NCI-H2107 treated with DMSO at 0.1 percent for 48 hours (cell line): ENCODE data around the gene PRF1.
"Not testable (repeated sequence)": the region's sequence is repeated elsewhere in the genome, so short reads cannot be mapped to it uniquely, and the experiment has no call there.

Source experiments
- DNase-seq: peaks from one replicate; lab custom pipeline; 2025; ENCODE audit not compliant: unreplicated experiment; lab: John Stamatoyannopoulos, UW

PRF1 gene

DNA sequence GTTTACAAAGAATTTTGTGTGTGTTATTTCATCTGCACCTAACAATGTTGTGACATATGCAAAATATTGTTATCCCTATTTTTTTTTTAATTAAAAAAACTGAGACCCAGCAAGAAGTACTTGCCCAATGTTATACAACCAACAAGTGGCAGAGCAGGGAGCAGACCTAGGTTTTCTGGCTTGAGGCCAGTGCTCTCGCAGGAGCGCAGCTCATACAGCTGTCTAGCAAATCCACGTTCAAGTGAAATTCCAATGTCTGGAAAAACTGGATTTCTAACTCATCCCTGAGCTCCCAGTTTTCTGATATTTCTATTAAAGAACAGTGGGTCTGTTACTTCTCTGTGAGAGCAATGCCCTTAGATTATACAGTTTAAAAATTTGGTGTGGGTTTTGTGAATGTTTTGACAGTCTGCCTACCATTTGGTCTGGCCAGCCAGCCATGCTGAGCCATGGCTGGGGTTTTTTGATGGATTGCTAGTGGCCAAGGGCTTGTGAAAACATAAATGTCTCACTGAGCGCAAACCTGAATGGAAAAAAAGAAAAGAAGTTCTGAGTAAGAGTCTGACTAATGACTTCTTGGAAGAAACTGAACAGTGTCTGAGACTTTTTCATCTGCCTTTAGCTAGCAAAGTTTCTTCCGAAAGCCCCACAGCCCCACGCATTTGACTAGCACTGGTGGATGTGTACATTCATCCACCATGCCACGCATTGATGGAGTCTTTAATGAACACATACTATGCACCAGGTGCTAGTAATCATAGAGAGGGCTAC lies 15.4 kb upstream of the PRF1 start:
- DNase-seq: no peak

DNA sequence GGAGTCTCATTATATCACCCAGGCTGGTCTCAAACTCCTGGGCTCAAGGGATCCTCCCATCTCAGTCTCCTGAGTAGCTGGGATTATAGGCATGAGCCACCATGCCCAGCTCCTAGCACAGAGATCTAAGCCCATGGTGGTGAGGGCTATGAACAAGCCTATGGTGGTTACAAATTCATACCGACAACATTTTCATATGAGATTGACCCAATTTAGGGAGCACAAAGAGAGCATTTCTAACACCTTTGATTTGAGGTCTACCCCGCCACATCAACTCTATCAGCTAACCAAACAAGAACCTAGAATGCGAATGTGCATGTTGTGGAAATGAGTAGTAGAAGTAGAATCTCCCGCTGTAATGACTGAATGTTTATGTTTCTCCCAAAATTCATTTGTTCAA lies 14.2 kb upstream of the PRF1 start:
- no peak for DNase-seq

GRCh38 chr10:70615784-70616522 lies 13.4 kb upstream of the PRF1 start:
- no peak for DNase-seq

GRCh38 chr10:70615211-70615610 lies 12.7 kb upstream of the PRF1 start:
- no peak for DNase-seq

GRCh38 chr10:70614364-70614763 lies 11.8 kb upstream of the PRF1 start:
- not testable (repeated sequence) for DNase-seq

DNA sequence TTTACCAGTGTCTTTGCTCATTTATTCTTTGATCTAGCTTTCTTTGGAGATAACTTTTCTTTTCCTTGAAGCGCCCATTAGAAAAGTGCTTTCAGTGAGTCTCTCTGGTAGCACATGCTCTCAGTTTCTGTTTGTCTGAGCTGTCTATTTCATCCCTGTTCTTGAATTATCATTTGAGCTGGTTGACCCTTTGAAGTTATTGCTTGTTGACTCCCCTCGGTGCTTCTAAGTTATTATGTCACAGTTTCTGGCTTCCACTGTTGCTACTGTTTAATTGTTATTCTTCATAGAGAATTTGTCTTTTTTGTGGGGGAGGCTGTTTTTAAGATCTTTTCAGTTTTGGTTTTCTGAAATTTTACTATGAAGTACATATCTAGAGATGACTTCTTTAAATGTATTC lies 11.4 kb upstream of the PRF1 start:
- DNase-seq: no peak

- no peak for DNase-seq
Observed at GRCh38 chr10:70607936-70608335, 5.4 kb upstream of the PRF1 start.

DNA sequence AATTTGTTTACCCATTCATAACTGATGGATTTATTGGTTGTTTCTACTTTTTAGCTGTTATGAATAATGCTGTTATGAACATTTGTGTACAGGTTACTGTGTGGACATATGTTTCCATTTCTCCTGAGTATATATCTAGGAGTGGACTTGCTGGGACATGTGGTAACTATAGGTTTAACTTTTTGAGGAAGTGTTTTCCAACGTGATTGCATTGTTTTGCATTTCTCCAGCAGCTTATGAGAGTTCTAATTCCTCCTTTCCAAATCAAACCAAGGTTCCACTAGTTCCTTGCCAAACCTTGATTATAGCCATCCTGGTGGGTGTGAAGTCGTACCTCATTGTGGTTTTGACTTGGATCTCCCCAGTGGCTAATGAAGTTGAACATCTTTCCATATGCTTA lies 2.6 kb upstream of the PRF1 start:
- no peak for DNase-seq

GRCh38 chr10:70604106-70604505 lies 1.6 kb upstream of the PRF1 start:
- no peak for DNase-seq

- no peak for DNase-seq
Observed at GRCh38 chr10:70603449-70603801, 884 bp upstream of the PRF1 start.

DNA sequence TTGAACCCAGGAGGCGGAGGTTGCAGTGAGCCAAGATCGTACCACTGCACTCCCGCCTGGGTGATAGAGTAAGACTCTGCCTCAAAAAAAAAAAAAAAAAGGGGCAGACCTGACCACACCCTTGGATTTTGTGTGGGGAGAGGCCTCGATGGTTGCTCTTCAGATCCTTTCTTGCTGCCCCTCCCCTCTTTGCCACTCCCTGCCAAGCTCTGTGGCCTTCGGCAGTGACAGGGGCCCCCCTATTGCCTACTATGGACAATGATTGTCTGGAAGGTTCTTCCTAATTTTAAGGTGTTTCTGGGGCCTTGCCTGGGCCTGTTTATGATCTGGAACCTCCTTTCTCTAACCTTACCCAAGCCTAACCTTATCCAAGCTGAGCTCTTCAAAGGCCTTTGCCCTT lies 795 bp downstream of the PRF1 start:
- DNase-seq: no peak

- no peak for DNase-seq
Observed at GRCh38 chr10:70600512-70601395, 1.8 kb downstream of the PRF1 start.

DNA sequence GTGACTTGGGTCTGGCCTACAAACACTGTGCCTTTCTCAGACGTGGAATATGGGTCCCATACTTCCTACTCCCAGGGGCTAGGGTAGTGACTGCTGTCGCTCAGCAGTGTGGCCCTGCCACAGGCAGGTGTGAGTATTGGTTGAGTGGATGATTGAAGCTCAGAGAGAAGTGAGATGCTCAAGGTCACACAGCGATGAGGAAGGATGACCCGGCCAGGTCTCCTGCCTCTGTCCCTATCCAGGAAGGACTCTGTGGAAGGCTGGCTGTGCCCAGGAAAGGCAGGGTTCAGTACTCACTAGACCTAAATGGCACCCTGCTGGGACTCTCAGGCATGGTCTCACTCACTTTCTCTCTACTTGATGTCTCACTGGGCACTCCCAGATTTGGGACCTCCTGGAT lies 2.8 kb downstream of the PRF1 start:
- DNase-seq: no peak

GRCh38 chr10:70599319-70599718 lies 3.2 kb downstream of the PRF1 start:
- DNase-seq: no peak

- DNase-seq: no peak
Observed at GRCh38 chr10:70598857-70599295, 3.7 kb downstream of the PRF1 start.

- no peak for DNase-seq
Observed at GRCh38 chr10:70597856-70598815, 4.4 kb downstream of the PRF1 start.

- no peak for DNase-seq
Observed at GRCh38 chr10:70596860-70597809, 5.4 kb downstream of the PRF1 start.

DNA sequence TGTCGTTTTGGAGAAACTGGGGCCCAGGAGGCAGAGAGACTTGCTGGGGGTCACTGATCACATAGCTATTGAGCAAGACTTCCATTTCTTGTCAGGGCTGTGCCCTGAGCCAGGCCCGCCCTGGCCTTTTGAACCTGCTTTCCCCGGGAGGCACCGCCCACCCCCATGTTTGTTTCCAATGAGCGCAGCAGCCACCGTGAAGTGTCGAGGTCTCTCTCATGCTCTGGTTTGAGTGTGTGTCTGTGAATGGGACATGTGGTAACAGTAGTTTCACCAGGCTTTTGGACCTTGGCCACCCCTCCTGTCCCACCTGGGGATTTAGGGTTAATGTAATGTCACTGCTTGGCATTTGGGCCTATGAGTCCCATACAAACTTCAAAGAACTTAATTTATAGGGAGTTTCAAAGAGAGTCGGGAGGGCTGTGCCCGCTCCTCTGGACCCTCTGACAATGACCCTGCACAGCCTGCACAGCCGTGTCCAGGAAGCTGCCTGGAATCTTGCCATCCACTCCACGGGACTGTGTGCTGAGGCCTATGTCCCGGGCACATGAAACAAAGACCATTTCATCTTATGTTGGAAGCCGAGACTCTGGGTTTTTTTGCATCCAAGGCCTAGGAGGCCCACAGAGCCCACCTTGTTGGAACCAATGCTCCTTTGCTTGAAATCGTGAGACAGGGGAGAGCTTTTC lies 6.3 kb downstream of the PRF1 start:
- no peak for DNase-seq

- no peak for DNase-seq
Observed at GRCh38 chr10:70595566-70596016, 7.0 kb downstream of the PRF1 start.
